SHP77 treated with DMSO at 0.1 percent for 48 hours (cell line): ENCODE results near the gene RFNG.
A peak's percentile ranks its signal among the peaks of the same experiment; 100 is the strongest.
"Not testable (repeated sequence)": the region's sequence is repeated elsewhere in the genome, so short reads cannot be mapped to it uniquely, and the experiment has no call there.

Experiments
- DNase-seq: peaks from one replicate; lab custom pipeline; 2025; lab: John Stamatoyannopoulos, UW

RFNG gene

DNA sequence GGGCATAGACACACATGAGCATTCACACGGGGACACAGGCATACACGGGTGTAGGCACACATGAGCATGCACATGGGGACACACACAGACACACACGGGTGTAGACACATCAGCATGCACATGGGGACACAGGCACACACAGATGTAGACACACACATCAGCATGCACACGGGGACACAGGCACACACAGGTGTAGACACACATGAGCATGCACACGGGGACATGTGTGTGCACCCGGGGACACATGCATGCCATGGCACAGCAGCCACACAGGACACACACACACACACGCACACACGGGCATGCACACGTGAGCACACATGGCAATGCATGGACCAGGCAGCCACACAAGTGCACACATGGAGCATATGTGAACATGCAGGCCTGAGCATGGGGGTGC, 9.0 kb downstream of the RFNG start:
- no peak for DNase-seq

DNA sequence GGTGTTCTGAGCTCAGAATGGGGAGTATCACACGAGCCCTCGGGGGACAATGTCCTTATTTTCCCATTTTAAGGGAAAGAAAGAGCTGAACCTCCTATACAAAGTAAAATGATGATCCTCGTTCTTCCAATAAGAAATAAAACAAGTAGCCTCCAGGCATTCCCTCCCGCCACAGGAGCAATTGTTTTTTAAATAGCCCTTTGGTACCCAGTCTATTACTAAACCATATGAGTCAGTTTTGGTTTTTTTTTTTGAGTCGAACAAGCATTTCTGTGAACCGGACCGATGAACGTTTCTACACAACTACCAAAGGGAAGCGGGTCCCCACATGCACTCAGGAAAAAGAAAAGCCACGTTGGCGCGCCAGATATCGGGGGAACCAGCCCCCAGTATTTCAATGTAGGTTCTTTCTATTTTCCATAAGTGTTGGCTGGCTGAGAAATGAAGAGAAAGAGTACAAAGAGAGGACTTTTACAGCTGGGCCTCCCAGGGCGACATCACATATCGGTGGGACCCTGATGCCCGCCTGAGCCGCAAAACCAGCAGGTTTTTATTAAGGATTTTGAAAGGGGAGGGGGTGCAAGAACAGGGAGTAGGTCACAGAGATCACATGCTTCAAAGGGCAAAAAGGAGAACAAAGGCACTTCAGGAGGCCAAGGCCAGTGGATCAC, 10.3 kb downstream of the RFNG start:
- no peak for DNase-seq

DNA sequence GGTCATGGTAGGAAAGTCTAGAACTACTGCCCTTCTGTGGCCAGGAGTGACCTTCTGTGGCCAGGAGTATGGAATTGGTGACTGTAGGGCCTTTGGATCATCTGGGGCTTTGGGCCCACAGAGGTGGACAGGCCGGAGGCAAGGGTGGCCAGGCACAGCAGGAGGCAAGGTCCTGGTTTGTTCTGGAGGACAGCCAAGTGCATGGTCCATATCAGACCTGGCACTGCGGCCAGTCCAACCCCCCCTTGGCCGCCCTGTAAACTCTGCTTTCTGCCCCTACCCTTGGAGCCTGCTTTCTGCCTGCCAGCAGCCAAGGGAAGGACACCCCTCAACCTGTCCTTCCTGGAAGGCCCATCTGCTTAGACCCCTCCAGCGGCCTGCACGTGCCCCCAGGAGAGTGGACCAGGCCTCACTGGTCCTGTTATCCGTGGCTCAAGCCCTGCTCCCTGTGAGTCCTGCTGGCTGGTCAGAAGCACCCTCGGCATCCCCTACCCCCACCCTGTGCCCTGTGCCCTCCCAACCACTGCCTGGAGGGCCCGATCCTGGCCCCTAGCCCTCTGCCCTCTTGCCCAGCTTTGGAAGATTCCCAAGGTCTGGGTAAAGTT, 11.8 kb downstream of the RFNG start:
- DNase-seq = no peak

DNA sequence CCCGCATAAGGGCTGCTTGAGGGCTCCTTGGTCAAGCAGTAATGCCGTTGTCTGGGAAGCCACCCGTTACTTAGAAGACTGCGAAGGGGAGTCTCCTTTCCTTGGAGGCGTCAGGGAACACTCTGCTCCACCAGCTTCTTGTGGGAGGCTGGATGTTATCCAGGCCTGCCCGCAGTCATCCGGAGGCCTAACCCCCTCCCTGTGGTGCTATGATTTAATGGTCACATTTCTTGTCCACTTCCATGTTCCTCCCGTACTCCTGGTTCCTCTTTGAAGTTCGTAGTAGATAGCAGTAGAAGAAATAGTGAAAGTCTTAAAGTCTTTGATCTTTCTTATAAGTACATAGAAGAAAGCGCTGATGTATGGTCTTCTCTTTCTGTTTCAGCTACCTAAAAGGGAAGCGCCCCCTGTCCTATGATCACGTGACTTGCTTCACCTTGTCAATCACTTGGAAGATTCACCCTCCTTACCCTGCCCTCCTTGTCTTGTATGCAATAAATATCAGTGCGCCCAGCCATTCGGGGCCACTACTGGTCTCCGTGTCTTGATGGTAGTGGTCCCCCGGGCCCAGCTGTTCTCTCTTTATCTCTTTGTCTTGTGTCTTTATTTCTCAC, 12.7 kb downstream of the RFNG start:
- not testable (repeated sequence) for DNase-seq

DNA sequence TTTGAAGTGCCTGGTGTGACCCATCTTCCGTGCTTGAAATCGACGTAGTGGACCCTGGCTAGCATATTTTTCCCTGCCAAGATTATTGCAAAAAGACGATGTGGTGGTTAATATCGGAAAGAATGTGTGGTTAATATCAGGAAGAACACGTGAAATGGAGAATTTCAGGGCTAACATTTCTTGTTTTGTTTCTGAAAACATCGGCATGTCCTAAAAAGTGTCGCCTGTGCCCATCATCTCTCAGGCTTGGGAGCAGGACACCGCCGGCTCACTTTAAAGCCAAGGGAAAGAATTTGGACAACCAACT, 13.8 kb downstream of the RFNG start:
- DNase-seq = no peak

DNA sequence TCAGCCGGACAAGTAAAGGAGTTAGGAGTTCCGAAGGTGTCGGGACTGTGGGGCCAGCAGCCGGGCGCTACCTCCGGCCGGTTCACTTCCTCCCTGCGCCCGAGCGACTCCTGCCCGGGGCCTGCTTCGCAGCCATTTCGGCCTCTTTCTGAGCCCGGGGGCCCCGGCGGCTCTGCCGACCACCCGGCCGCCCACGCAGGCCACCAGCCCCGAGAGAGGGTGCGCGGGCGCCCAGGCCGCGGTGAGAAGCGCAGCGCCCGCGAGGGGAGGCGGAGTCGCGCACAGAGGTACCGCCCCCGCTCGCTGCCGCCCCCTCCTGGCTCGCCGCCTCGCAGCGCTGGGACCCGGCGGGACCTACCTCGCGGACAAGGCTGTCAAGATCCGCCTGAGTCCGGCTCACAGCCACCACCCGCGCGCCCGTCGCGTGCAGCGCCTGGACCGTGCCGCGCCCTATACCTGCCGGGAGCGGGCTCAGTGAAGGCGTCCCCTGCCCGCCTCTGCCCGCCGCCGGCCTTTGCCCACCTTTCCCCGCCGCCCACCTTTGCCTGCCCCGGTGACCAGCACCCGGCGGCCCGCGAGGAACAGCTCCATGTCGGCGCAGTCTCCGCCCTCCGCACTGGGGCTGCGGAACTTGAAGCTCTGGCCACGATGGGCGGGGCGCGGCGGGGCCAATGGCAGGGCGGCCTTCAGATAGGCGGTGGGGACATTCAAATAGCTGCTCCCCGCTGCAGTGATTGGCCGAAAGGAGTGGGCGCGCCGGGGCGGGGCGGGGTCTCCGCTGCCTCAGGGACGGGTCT, 14.3 kb downstream of the RFNG start, which contains the start of gene DCXR:
Gene DCXR (minus strand): TSS at position 606 of the 797 bp plus-strand sequence. CDS start 15 bp downstream, at position 591.
- DNase-seq = peak; percentile 94

DNA sequence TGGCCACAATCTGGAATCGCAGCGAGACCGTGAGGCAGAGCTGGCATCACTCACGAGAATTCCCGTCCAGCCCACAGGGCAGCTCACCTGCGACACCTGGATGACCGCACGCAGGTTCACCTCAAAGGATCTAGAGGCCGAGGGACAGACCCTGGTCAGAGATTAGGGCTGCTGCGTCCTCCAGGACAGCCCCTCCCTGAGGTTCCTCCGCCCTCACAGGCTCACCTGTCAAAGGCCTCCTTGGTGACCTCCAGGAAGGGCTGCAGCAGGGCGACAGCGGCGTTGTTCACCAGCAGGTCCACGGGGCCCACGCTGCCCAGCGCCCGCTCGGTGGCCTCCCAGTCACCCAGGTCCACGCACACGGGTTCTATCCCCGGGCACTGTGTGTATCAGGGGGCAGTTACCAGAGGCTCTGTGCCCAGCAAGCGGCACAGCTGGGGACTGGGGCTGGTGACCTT, 14.9 kb downstream of the RFNG start:
- no peak for DNase-seq

DNA sequence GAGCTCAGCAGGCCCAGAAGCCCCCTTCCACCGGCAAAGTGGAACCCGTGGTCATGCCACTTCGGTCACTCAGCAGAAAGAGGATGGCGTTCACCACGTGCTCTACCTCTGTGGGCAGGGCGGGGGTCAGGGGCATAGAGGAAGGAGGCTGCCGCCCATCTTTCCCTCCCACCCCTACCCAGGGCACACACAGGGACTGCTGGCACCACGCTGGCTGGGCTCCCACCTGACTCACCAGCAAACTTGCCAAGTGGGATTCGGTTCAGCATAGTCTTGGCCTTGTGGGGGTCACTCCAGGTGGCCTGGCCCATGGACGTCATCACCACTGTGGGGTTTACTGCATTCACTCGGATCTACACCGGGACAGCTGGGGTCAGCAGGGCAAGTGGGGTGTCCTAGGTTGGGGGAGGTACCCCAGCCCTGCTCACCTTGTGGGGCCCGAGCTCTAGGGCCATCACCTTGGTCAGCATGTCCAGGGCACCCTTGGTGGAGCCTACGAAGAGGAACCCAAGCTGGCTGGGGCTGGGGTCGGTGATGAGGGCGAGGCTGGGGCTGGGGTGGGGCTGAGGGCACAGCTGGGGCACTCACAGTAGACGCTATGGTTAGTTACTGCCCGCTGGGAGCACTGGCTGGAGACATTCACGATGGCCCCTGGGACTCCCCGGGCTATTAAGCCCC, 15.5 kb downstream of the RFNG start:
- DNase-seq = no peak

DNA sequence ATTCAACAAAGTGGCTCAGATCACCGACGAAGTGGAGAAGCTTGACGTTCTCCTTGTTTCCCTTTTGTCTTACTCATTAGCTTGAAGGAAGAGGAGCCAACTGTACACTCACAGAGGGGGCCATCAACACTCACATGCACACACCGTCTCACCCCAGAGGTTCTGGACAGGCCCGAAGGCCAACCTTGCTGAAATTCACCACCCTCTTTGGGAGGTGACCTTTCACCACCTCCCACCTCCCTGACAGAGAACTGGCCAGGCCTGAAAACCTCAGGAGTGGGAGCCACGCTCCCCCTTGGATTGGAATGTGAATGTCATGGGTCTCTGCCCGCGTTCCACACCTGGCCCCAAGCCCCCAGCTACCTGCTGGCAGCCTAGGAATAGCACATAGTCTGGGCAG, 16.1 kb downstream of the RFNG start:
- DNase-seq = no peak

DNA sequence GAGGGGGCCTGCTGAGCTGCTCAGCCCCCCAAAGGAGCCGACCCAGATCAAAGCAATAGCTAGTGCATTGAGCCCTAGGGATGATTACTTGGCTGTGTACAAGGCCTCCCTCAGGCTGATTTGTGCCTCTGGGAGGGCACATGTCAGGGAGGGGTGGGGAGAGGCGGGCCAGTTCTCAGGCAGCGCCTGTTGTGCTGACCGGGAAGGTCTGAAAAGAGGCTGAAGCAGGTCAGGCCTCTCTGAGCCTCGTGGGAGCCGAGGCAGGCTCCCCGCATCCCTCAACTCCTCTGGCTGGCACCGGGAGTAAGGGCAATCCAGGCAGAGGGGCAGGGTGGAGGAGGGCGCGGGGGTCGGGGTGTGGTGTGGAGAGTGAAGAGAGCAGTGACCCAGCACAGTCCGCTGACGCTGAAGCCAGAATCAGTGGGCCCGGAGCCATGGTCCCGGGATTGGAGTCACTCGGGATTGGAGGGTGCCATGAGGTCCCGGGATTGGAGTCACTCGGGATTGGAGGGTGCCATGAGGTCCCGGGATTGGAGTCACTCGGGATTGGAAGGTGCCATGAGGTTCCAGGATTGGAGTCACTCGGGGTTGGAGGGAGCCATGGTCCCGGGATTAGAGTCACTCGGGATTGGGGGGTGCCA, 17.1 kb downstream of the RFNG start:
- DNase-seq = no peak

DNA sequence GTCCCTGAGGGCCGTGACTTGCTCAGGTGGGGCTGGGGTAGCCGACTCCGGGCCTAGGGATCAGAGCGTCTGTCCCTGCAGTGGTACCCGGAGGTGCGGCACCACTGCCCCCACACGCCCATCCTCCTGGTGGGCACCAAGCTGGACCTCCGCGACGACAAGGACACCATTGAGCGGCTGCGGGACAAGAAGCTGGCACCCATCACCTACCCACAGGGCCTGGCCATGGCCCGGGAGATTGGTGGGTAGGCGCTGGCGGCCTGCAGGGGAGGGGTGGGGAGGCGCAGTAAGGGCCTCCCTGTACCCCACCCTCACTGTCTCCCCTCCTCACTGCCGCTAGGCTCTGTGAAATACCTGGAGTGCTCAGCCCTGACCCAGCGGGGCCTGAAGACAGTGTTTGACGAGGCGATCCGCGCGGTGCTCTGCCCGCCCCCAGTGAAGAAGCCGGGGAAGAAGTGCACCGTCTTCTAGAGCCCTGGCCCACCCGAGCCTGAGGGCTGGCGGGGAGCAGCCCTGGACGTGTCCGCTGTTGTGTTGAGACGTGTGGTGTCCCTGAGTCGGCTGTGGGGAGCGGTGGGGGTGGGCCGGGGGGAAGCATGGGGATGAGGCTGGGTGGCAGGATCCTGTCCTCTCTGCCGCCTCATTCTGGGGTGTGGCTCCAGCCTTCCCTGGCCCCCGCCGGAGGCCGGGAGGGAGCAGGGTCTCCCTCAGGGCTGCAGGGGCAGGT, 18.1 kb downstream of the RFNG start:
- no peak for DNase-seq

DNA sequence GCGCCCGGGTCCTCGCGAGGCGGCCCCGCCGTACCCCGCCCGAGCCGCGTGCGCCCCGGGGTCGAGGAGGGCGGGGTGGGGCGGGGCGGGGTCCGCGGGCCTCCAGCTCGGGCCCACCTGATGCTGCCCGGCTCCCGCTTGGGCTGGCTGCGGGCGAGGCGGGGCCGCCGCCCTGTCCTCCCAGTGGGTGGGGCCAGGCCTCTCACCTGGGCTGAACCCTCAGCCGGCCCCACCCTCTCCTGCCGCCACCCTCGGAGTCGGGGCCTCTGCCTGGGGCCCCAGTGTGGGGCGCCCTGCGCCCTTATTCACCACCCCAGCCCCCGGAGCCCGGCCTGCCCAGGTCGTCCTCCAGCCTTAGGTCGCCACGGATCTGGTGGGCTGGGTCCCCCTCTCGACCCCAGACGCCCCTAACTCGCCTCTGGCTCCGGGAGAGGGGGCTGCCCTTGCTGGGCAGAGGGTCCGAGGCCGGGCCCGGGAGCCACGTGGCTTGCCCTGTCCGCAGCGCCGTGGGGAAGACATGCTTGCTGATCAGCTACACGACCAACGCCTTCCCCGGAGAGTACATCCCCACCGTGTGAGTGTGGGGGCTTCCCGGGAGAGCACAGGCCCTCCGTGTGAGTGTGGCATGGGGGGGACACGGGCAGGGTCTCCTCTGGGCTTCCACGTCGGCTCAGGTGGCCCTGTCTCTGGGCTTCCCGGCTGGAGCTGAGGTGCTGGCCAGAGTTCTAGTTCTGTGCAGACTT, 19.6 kb downstream of the RFNG start:
- no peak for DNase-seq

DNA sequence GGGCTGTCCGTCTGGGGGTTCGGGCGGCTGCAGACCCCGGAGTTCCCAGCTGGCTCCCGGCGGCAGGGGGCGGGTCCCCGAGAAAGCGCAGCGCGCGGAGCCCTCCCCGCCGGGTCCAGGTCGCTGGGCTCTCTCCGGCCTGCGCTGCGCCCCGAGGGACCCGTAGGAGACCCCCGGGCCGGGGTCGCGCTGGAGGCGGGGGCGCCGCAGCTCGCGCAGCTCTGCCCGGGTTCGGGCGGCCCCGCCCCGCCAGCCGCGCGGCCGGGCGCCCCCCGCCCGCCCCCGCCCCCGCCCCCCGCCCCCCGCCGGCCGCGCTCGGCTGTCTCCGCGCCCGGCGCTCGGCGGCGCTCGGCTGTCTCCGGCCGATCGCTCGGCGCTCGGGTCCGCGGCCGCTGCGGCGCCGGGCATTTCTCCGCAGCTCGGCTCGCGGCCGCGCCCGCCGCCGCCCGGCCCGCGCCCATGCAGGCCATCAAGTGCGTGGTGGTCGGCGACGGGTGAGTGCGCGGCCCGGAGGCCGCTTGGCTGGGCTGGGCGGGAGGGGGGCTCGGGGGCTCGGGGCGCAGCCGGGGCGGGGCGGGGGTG, 20.2 kb downstream of the RFNG start, which contains the start of gene RAC3:
Gene RAC3 (plus strand): TSS at position 376 of the 582 bp plus-strand sequence. CDS start 84 bp downstream, at position 460.
- no peak for DNase-seq

DNA sequence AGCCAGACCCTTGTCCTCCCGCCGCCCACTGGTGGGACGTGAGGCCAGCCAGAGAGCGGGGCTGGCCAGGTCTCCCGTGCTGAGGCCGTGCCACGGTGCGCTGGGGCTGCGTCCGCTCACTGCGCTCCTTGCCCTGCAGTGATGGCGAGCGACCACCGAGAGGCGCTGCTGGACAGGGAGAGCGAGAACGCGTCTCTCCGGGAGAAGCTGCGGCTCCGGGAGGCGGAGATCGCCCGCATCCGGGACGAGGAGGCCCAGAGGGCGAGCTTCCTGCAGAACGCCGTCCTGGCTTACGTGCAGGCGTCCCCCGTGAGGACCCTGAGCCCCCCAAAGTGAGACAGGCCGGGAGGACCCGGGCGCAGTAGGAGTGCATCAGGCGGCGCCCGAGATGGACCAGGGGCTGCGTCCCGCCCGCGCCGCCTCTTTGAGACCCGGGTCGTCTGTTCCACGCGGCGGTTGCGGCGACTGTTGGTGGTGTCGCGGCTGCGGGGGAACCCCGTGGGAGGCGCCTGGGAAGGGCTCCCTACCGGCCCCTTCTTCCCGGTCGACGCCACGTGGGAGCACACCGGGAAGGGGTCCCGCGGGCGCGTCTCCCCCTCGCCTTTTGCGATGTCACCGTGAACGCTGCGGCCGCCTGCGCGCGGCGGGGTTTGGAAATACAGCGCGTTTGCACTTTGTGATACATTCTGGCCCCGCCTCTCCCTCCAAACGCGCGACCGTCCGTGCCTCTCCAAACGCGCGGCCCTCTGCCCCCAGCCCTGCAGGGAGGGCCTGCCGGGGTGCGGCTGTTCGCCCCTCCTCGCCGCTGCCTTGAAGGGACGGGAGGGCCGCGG, 20.9 kb downstream of the RFNG start:
- DNase-seq = peak; percentile 21

DNA sequence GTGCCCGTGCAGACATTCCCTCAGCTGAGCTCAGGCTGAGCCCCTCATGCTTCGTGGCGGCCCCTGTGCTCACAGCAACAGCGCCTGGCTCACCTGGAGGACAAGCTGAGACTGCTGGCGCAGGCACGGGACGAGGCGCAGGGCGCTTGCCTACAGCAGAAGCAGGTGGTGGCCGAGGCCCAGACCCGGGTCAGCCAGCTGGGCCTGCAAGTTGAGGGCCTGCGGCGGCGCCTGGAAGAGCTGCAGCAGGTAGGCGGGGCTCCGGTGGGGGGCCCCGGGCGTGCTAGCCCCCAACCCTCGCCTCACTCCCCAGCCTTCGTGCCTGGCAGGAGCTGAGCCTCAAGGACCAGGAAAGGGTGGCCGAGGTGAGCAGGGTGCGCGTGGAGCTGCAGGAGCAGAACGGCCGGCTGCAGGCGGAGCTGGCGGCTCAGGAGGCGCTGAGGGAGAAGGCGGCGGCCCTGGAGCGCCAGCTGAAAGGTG, 21.6 kb downstream of the RFNG start:
- peak; percentile 21 for DNase-seq

DNA sequence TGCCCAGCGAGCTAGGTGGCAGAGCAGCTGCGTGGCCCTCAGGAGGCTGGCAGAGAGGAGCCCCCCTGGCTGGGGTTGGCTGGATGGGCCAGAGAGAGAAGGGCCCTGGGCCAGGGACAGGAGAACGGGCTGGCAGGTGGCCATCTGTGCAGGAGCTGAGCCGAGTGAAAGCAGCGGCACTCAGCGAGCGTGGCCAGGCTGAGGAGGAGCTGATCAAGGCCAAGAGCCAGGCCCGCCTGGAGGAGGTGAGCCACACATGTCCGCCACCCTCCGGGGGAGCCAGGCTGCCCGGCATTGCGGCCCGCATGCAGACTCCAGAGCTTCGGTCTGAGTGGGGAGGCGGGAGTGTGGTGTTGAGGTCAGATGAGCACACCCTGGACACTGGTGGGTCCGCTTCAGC, 22.2 kb downstream of the RFNG start:
- no peak for DNase-seq

DNA sequence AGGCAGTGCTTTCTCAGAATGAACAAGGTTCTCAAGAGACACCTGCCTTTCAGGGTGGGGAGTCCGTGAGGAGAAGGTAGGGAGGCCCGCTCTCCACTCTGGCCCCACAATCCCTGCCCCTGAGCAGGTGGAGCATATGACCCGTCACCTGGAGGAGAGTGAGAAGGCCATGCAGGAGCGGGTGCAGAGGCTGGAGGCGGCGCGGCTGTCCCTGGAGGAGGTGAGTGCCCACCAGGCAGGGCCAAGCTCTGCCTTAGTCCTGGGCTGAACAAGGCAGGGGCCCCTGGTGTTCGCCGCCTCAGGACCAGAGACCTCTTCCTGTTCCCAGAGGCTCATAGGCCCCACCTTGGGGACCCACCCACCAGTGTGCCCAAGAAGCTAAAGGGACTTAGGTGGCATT, 22.6 kb downstream of the RFNG start:
- DNase-seq = no peak

DNA sequence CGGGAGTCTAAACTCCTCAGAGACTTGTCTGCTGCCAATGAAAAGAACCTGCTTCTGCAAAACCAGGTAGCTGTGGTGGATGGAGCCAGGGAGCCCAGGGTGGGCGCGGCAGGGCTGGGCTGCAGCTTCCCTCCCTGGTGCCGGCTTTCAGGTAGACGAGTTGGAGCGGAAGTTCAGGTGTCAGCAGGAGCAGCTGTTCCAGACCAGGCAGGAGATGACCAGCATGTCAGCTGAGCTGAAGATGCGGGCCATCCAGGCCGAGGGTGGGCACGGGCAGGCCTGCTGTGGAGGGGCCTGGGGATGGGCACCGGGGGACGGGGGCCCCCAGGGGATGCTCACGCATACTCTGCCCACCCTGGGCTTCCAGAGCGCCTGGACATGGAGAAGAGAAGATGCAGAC, 23.4 kb downstream of the RFNG start:
- DNase-seq = no peak
